Lung (tissue), 12 donors: ENCODE measurements around the gene ASIC1. TPM values are rescaled to one million over a fixed set of nuclear protein-coding genes. Genes with fewer than 3 reads are reported as not detected.

Source experiments
- ATAC-seq: fragments of 200-7000 bp; cut with Tn5 transposase; one replicate; pipeline ENCODE4 v1.9.1; 2020; ENCODE audit warnings: moderate number of reproducible peaks; ENCODE audit not compliant: insufficient read depth, low FRiP score
- DNase-seq, 3 donors: peaks; one replicate each; pipeline ENCODE4 v3.0.0-alpha.2; 2013 to 2017
- H3K27ac ChIP-seq, 2 donors: one replicate each; pipeline ENCODE4 v1.5.1; 2013; ENCODE audit warnings: mild to moderate bottlenecking in 2 of 2, moderate library complexity in 2 of 2, control low read depth in 1 of 2, inconsistent platforms in 1 of 2, low read depth in 1 of 2, low read length in 1 of 2
- H3K27me3 ChIP-seq, 3 donors: one replicate each; pipeline ENCODE4 v1.5.1; 2013; ENCODE audit warnings: low read length in 2 of 3; ENCODE audit not compliant: control insufficient read depth in 3 of 3, insufficient read depth in 3 of 3
- H3K36me3 ChIP-seq, 4 donors: one replicate each; pipeline ENCODE4 v1.5.1; 2013; ENCODE audit warnings: low read length in 4 of 4, mild to moderate bottlenecking in 1 of 4, moderate library complexity in 1 of 4; ENCODE audit not compliant: control insufficient read depth in 4 of 4, insufficient read depth in 4 of 4
- H3K4me1 ChIP-seq, 5 donors: one replicate each; pipeline ENCODE4 v1.5.1; 2013; ENCODE audit warnings: low read length in 5 of 5, mild to moderate bottlenecking in 2 of 5, moderate library complexity in 1 of 5; ENCODE audit not compliant: control insufficient read depth in 5 of 5, insufficient read depth in 5 of 5
- H3K4me3 ChIP-seq: one replicate; pipeline ENCODE4 v1.5.1; 2013; ENCODE audit warnings: mild to moderate bottlenecking, control low read depth, moderate library complexity
- H3K9ac ChIP-seq, 2 donors: one replicate each; pipeline ENCODE4 v1.5.1; 2013; ENCODE audit warnings: low read length in 2 of 2, control low read depth in 1 of 2; ENCODE audit not compliant: insufficient read depth in 1 of 2
- H3K9me3 ChIP-seq, 4 donors: one replicate each; pipeline ENCODE4 v1.5.1; 2013; ENCODE audit warnings: low read length in 3 of 4, mild to moderate bottlenecking in 1 of 4, moderate library complexity in 1 of 4; ENCODE audit not compliant: control insufficient read depth in 4 of 4, insufficient read depth in 3 of 4
- CTCF ChIP-seq: IDR thresholded peaks from 2 replicates; pipeline ENCODE4 v1.5.1; 2012; ENCODE audit warnings: mild to moderate bottlenecking; ENCODE audit errors: control extremely low read depth, extremely low read depth
- WGBS, 2 donors: extraction: QIAGEN DNeasy Blood & Tissue Kit; methylation state at CpG; one replicate each; pipeline ENCODE4 v1.1.7; 2013; 5-methylcytosine and 5-hydroxymethylcytosine counted together
- polyA plus RNA-seq, 2 donors: library from polyadenylated mRNA; stranded (reverse); fragments of 200-250 nt; gene quantifications; one replicate each; pipeline ENCODE4 v1.2.1, GENCODE V29; 2013
- total RNA-seq, 2 donors: library from RNA; depleted of rRNA in 1 of 2; stranded (reverse); fragments of >200 nt in 1 of 2; gene quantifications; one replicate each; pipeline ENCODE4 v1.2.1, GENCODE V29; 2014 to 2021
- donor health status: control.
- donor health status: control.
- donor health status: Bipolar disorder and iron deficiency.
- donor health status: healthy.
- donor health status: DM: yes; HTN: yes; CAD: no.

Gene ASIC1
- total and polyA plus RNA-seq, 4 donors: 0.41 to 2.0 (median 1.3) TPM

- ATAC-seq (no peak), DNase-seq (no peak)
- H3K27me3 ChIP-seq: no peaks in the 10 kb centered on the region
- no peak overlapping the region for H3K9ac ChIP-seq
- no peak overlapping the region for H3K27ac ChIP-seq
- no peak overlapping the region for H3K4me3 ChIP-seq
- H3K36me3 ChIP-seq: no peaks in the 10 kb centered on the region
- no peak for TF ChIP-seq CTCF
- H3K9me3 ChIP-seq: no peaks in the 10 kb centered on the region
- 94 to 95% methylated on average over 10 of the region's 10 CpGs for WGBS, 2 donors
- peaks cover 0 to 4% (median 0%) of the 10 kb centered on the region in 5 donors for H3K4me1 ChIP-seq
Observed at GRCh38 chr12:50078281-50078680, 20.9 kb downstream of the ASIC1 start.

DNA sequence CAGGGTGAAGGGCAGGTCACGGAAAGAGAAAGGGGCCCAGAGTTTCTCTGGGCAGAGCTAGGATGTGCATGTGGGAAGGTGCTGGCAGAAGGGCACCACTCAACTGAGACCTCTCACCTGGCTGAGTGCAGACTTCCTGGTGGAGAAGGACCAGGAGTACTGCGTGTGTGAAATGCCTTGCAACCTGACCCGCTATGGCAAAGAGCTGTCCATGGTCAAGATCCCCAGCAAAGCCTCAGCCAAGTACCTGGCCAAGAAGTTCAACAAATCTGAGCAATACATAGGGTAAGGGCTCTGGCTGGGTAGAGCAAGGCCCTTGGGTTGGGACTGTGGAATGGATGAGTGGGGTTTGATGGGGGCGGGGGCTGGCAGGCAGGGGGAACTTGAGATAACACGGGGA, 22.4 kb downstream of the ASIC1 start:
- no peak overlapping the region for H3K27ac ChIP-seq
- H3K9me3 ChIP-seq: no peaks in the 10 kb centered on the region
- DNase-seq: no peak
- no peak for TF ChIP-seq CTCF
- WGBS, 2 donors: 82 to 93% methylated on average over 5 of the region's 5 CpGs
- ATAC-seq: no peak
- H3K4me3 ChIP-seq: no peak overlapping the region
- H3K36me3 ChIP-seq: no peaks in the 10 kb centered on the region
- peaks cover 0 to 4% (median 2%) of the 10 kb centered on the region in 5 donors for H3K4me1 ChIP-seq
- no peaks in the 10 kb centered on the region for H3K27me3 ChIP-seq
- no peak overlapping the region for H3K9ac ChIP-seq

- ATAC-seq: no peak
- Histone ChIP-seq H3K27me3 (no peaks in the 10 kb centered on the region), H3K4me1 (peaks cover 0 to 6% (median 0%) of the 10 kb centered on the region in 5 donors), H3K9me3 (no peaks in the 10 kb centered on the region), H3K36me3 (no peaks in the 10 kb centered on the region), H3K27ac (no peak overlapping the region), H3K4me3 (no peak overlapping the region), H3K9ac (no peak overlapping the region)
- no peak for DNase-seq
- 55 to 66% methylated on average over 46 of the region's 46 CpGs for WGBS, 2 donors
- no peak for TF ChIP-seq CTCF
Observed at GRCh38 chr12:50081096-50081808, 23.9 kb downstream of the ASIC1 start.
